HG03066 (cell line): ENCODE data around the gene ZNF629.
"Not testable (repeated sequence)": the region's sequence is repeated elsewhere in the genome, so short reads cannot be mapped to it uniquely, and the experiment has no call there.

Experiments used
- ATAC-seq: cut with Tn5 transposase; IDR thresholded peaks from one replicate; pipeline ENCODE4 v1.9.1; 2021; ENCODE audit warnings: low read depth; ENCODE audit not compliant: unreplicated experiment

Gene ZNF629

DNA sequence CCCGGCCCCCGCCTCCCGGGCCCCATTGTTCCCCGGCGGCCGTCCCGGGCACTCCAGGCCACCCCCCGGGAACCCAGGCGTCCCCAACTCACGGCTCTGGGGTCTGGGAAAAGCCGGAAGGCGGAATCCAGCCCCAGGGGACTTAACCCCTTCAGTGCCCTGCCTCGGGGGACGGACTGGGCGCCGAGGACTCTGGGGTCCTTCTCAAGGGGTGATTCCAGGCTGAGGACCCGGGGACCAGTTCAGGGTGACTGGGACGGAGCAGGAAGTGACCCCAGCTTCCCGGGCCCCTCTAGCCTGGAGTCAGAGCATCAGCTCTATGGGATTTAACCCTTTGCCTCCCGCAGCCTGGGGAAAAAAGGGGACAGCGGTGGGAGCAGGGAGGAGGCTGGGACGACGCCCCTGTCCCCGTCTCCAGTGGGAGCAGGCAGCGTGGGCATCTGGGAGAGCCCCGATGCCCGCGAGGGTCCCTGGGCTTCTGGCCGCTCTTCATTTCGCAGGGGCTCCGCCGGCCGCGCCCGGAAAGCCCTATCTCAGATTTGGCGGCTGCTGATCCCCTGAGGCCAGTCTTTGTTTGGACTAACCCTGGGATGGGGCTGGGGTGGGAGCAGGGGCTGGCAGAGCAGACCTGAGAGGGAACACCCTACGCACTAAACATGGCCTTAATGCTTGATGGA, at the start of gene ZNF629:
TSS of gene ZNF629 (minus strand) at position 270 of the 677 bp plus-strand sequence. CDS start 2,723 bp downstream, outside the sequence.
- ATAC-seq, result no peak

DNA sequence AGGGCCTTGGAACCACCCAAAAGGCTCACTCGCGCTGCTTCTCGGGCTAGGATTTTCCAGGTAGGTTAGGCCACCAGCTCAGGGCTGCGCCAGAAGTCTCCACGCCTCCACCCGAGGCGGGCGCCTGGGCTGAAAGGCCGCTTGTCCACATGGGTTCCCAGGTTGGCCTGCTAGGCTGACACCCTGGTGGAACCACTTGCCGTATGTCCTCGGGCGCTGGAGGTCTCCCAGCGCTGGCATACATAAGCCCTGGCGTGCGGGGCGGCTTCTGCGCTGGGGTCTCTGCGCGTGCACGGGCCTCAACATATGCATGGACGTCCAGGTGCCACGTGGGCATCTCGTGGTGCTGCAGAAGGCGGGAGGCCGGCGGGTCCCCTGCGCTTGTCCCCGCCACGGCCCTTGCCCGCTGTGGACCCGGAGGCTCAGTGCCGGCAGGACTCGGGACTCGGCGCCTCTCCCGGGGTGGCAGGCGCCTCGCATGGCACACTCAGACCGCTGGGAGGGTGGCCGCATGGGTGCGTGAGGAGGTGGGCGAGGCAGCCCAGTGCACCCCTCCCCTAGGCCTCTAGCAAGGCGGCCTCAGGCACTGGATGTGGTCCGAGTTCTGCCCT, 47.2 kb upstream of the ZNF629 start:
- no peak for ATAC-seq

DNA sequence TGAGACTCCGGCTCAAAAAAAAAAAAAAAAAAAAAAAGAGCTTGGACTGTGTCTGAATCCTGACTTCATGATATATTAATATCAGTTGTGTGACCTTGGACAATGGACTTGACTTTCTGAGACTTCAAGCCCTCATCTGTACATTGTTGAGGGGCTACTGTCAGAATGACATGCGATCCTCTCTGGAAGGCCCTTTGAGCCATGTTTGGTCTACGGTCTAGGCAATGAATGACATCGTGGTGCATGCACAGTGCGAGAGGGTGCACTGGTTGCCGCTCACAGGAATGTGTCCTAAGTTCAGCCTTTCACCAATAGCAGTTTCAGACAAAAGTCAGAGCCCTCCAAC, 43.0 kb upstream of the ZNF629 start:
- no peak for ATAC-seq

DNA sequence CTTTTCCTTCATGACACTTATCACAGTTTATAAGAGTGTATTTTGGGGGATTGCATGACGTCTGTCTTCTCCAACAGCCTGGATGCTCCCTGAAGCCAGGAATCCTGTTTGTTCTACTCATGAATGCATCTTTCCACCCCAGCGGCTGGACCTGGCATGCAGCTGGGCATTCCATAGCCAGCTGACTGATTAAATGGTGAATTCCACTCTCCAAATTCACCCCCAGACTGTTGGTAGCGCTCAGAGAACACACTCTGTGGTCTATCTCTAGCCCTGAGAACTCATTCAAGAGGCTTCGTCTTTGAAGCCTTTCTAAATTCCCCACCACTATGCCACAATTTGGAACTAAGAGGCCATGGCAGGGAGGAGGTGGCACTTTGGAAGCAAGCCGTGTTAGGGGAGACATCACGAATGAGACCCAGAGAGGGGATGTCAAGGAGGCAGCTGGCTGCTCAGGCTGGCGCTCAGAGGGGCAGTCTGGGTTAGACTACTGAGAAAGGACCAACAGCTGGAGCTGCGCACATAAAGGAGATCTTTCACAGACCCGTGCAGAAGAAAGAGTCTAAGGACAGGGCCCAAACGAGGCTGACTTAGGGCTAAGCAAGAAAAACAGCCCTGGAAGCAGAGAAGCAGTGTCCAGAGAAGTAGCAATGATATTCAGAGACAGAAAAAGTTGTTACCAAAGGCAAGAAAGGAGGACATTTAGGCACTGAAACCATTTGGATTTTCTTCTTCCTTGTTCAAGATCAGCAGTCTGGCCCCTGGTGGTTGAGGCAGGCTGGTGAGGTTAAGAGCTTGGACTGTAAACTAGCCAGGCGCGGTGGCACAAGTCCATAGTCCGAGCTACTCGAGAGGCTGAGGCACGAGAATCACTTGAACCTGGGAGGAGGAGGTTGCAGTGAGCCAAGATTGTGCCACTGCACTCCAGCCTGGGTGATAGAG, 42.4 kb upstream of the ZNF629 start:
- ATAC-seq, result no peak

DNA sequence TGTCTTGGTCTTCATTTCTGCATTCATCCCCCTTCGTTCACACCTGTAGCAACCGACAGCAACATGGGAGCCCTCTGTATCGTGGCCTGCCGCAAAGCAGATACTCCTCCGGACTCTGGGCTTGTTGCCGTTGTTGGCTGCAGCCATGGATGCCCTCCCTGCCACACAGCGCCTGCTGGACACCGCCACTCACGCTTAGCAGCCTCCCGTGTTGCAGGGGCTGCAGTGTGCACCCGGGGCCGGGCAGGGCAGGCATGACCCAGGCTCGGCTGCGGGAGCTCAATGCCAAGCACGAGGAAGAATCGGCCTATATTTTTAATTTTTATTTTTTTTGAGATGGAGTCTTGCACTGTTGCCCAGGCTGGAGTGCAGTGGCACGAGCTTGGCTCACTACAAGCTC, 34.9 kb upstream of the ZNF629 start:
- no peak for ATAC-seq

DNA sequence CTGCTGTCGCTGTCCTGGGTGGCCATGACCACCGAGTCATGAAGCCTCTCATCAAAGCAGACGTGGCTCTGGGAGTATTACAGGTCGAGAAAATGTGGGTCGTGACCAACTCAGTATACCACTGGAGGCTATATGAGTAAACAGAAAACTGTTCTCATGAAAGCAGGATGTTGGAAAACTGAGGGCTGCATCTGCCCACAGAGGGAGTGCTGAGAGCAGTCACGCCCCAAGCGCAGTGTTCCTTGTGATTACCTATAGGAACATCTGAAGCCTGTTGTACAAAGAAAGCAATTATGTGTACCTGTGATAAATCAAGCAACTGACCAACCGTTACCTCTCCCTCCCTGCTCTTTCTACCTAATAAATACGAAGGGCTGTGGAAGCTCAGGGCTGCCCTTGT, 34.4 kb upstream of the ZNF629 start:
- not testable (repeated sequence) for ATAC-seq

DNA sequence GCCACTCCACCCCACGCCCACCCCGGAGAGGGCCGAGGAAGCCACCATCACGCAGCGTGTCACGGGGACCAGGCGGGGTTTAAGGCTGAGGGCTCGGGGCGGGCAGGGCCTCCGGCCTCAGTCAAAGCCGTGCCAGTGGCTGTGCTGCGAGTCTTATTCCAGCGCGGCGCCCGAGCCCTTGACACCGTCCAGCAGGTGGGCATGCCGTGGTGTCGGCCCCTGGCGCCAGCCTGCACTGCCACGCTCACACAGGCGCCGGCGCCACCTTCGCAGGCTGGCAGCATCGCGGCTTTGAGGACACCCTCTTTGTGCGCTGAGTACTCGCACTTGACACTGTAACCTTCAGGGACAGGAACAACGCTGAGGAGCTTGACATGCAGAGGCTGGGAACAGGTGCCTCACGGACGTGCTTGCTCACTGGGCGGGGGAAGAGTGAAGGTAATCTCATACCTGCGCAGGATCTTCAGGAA, 34.0 kb upstream of the ZNF629 start:
- no peak for ATAC-seq

DNA sequence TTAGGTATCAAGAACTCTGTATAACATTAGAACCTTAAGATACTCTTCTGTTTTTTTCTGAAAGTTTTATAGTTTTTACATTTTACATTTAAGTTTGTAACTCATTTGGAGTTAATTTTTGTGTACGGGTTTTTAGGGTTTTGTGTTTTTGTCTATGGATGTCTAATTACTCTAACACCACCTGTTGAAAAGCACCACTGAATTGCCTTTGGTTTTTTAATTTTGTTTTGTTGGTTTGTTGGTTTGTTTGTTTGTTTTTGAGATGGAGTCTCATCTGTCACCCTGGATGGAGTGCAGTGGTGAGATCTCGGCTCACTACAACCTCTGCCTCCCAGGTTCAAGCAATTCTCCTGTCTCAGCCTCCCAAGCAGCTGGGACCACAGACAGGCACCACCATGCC, 29.8 kb upstream of the ZNF629 start:
- ATAC-seq, result no peak

DNA sequence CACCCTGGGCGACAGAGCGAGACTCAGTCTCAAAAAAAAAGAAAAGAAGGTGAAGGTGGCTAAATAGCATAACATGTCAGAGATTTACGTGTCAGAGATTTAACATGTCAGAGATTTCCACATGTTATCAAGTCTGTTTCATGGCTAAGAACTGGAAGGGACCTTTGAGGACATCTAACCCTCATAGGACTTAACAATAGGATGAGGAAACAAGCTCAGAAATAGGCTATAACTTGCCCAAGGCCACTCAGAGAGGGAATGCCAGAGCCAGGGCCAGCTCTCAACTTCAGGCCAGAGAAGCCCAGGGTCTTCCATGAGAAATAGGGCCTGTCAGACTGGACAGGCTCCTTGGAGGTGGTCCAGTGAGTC, 26.8 kb upstream of the ZNF629 start:
- ATAC-seq, result peak; percentile 8

DNA sequence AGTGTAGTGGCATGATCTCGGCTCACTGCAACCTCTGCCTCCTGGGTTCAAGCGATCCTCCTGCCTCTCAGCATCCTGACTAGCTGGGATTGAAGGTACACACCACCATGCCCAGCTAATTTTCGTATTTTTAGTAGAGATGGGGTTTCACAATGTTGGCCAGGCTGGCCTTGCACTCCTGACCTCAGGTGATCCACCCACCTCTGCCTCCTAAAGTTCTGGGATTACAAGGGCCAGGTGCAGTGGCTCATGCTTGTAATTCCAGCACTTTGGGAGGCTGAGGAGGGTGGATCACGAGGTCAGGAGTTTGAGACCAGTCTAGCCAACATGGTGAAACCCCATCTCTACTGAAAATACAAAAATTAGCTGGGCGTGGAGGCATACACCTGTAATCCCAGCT, 22.7 kb upstream of the ZNF629 start:
- not testable (repeated sequence) for ATAC-seq

DNA sequence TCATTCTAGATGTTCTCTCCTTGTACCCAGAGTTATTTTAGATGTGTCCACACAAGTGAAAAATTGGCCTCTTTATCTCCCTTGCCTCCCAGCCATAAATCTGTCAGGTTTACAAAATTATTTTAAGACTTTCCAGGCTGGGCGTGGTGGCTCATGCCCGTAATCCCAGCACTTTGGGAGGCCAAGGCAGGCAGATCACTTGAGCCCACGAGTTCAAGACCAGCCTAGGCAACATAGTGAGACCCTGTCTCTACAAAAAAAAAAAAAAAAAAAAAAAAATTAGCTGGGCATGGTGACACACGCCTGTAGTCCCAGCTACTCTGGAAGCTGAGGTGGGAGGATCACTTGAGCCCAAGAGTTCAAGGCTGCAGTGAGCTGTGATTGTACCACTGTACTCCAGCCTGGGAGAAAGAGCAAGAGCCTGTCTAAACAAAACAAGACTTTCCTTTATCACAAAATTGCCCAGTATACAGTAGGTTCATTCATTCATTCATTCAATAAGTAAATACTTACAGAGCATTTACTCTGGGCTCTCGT, 22.0 kb upstream of the ZNF629 start:
- not testable (repeated sequence) for ATAC-seq

DNA sequence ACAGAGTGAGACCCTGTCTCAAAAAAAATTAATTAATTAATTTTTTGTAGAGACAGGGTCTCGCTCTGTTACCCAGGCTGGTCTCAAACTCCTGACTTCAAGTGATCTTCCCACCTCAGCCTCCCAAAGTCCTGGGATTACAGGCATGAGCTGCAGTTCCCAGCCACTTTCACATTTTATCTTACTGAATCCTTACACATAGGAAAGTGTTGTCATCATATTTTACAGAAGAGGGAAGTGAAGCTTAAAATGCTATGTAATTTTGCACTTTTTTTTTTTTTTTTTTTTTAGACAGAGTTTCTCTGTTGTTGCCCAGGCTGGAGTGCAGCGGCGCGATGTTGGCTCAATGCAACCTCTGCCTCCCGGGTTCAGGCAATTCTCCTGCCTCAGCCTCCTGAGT, 21.1 kb upstream of the ZNF629 start:
- no peak for ATAC-seq

DNA sequence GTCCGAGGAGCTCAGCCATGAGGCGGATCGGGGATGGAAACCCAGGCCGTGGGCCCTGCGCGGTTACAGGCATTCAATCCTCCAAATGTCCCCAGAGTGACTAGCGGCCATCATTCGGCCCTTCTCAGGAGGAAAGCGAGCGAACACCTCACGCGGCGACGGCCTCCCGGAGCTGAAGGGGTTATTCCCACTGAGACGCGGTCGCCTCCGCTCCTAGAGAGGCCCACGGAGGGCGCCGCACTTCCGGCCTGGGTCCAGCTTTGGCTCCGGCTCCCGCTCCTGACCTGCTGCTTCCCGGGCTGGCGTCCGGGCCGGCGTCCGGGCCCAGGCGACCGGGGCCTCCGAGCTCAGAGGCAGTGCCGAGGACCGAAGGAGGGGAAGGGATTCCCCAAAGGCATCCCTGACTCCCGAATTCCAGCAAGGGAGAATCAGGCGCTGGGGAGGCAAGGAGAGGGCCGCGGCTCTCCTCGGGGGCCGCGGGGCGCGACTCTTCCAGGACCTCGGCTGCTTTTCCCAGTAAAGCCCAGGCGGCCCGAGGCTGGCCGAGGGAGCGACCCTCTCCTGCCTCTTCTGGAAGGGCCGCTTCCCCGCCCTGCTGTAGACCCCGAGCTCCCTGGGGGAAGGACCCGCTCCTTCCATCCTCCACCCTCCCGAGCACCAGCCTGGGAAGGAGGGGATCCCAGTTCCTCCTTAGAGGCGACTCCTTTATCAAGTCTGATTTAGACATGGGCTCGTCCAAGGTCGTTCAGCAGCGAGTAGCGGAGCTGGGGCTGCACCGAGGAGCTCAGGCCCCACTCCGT, 18.6 kb upstream of the ZNF629 start:
- ATAC-seq, result peak; percentile 68

DNA sequence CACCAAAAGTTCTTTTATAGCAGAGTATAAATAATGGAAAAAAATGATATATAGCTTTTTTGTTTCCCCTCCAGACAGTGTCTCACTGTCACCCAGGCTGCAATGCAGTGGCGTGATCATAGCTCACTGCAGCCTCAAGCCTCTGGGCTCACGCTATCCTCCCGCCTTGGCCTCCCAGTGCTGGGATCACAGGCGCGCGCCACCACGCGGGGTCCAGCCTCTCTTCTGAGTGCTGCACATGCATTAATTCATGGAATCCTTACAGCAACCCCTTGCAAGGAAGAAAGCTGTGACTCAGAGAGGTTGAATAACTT, 18.0 kb upstream of the ZNF629 start:
- ATAC-seq, result no peak

DNA sequence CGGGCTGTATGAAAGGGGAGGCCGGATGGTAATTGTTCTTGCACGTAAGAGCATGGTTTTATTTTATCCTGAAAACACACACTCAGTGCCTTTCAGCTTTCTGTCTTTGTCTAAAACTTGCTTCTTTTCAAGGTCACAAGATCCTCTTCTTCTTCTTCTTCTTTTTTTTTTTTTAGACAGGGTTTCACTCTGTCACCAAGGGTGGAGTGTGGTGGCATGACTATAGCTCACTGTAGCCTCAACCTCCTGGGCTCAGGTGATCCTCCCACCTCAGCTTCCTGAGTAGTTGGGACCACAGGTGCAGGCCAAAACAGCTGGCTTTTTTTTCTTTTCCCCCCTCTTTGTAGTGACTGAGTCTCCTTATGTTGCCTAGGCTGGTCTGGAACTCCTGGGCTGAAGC, 15.9 kb upstream of the ZNF629 start:
- ATAC-seq, result no peak

DNA sequence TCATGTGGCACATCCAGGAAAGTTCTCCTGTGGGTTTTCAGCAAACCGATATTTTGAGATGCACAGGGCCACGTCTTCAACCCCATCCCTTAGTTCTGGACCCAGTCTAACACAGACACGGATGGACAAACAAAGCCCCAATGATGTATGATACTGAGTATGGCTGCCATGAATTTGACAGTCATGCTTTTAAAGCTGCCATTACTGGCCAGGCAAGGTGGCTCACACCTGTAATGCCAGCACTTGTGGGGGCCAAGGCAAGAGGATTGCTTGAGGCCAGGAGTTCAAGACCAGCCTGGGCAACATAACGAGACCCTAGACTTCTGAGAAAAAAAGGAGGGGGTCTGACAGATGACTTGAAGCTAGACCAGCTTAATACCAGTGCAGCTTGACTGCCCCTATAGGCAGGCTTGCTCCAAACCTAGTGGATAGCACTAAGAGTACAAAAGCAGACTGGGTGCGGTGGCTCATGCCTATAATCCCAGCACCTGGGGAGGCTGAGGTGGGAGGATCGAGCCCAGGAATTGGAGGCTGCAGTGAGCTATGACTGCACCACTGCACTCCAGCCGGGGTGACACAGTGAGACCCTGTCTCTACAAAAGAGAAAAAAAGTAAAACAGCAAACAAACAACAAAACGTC, 10.8 kb upstream of the ZNF629 start:
- no peak for ATAC-seq

DNA sequence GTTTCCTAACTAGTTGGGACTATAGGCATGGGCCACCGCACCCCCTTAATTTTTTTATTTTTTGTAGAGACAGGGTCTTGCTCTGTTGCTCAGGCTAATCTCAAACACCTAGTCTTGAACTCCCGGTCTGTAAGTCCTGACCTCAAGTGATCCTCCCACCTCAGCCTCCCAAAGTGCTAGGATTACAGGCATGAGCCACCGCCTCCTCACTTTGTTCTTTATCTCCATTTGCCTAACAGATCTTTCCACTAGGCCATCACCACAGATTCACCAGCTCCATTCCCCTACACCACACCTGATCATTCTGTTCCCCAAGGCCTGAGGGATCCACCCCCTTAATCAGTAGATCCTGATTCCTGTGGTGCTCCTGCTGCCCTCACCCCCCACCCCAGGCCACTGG, 7.6 kb upstream of the ZNF629 start:
- ATAC-seq, result no peak

DNA sequence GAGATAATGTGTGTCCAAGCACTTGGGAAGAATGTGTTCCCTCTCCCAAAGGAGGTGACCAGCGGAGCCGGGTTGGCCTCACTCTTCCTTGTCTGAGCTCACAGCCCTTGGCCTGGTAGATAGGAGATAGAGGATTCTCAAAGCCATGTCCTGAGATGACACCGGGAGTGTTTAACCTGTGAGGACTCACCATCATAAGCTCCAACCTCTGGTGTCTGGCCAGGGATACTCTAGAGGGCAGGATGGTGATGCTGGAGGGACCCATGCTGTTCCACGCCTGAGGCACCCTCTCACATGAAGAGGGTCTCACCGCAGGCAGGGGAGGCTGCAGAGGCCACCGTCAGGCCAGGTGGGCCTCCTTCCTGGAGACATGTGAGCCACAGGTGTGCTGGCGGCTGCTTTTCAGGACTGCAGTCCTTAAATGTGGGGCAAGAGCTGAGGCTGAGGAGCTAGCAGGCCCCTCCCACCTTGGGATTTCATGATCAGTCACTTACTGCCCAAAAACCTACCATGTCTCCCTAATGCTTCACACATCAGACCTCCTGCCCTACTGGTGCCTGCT, 6.6 kb upstream of the ZNF629 start:
- no peak for ATAC-seq

DNA sequence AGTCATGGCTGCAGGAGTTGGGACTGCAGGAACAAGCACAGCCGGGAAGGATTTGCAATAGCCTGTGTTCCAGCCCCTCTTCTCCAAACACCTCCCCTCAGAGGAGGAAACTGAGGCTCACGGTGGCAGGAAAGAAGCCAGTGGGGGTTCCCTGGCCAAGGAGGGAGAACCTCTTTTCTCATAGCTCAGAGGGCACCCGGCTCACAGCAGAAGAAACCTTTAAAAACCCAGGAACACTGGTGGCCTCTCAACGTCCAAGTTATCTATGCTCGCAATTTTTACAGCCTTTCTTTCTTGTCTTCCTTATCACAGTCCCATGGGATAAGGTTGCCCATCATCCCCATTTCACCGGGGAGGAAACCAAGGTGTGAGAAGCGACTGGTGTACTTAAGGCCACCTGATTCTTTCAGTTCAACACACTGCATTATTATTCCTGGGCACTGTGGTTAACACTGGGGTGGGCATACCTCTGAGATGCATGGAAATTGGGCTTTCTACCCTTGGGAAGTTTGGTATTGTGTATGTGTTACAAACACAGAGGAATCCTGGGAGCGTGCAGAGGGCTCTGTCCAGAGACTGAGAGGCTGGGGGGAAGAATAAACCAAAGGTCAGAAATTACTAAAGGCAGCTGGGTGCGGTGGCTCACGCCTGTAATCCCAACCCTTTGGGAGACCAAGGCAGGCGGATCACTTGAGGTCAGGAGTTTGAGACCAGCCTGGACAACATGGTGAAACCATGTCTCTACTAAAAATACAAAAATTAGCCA, 791 bp upstream of the ZNF629 start:
- ATAC-seq, result no peak
